Neuronal stem cell (in vitro differentiated cells): ENCODE measurements around the gene ELAVL3.

Experiments
- DNase-seq: peaks from one replicate; pipeline ENCODE4 v3.0.0-alpha.2; 2013; ENCODE audit warnings: low spot score
- H2AFZ ChIP-seq: one replicate; pipeline ENCODE4 v1.6.1; 2013; ENCODE audit warnings: mild to moderate bottlenecking, low read length, inconsistent platforms
- H2AK5ac ChIP-seq: 2 replicates; pipeline ENCODE4 v1.6.1; 2013; ENCODE audit warnings: low read depth, mild to moderate bottlenecking, inconsistent platforms, low read length, moderate library complexity, mixed read lengths
- H2BK120ac ChIP-seq: 2 replicates; pipeline ENCODE4 v1.6.1; 2013; ENCODE audit warnings: low read depth, mild to moderate bottlenecking, inconsistent platforms, low read length, moderate library complexity, mixed read lengths
- H2BK12ac ChIP-seq: one replicate; pipeline ENCODE4 v1.6.1; 2013; ENCODE audit warnings: low read length, inconsistent platforms
- H2BK15ac ChIP-seq: 2 replicates; pipeline ENCODE4 v1.6.1; 2013; ENCODE audit warnings: mild to moderate bottlenecking, low read length, inconsistent platforms, mixed read lengths
- H2BK5ac ChIP-seq: one replicate; pipeline ENCODE4 v1.6.1; 2013; ENCODE audit warnings: inconsistent platforms, mild to moderate bottlenecking, low read length, moderate library complexity
- H3K14ac ChIP-seq: one replicate; pipeline ENCODE4 v1.6.1; 2013; ENCODE audit warnings: low read length, inconsistent platforms
- H3K18ac ChIP-seq: 2 replicates; pipeline ENCODE4 v1.6.1; 2013; ENCODE audit warnings: low read length, inconsistent platforms
- H3K23ac ChIP-seq: 2 replicates; pipeline ENCODE4 v1.6.1; 2013; ENCODE audit warnings: low read depth, mild to moderate bottlenecking, mixed read lengths, low read length, inconsistent platforms; ENCODE audit not compliant: poor library complexity
- H3K27ac ChIP-seq: replicated peaks from 3 replicates; pipeline ENCODE4 v1.5.1; 2013; ENCODE audit warnings: low read length, inconsistent platforms
- H3K27me3 ChIP-seq, 3 experiments: 2 replicates each; pipeline ENCODE4 v1.6.1; 2013; ENCODE audit warnings: low read length in 3 of 3, mild to moderate bottlenecking in 2 of 3, inconsistent platforms in 1 of 3, low read depth in 1 of 3, mixed read lengths in 1 of 3, moderate library complexity in 1 of 3; ENCODE audit not compliant: control insufficient read depth in 3 of 3, insufficient read depth in 3 of 3
- H3K36me3 ChIP-seq, 2 donors: replicated peaks in 1 of 2; 2 replicates each; pipeline ENCODE4 v1.6.1; 2013; ENCODE audit warnings: low read length in 2 of 2; ENCODE audit not compliant: control insufficient read depth in 2 of 2, insufficient read depth in 2 of 2
- H3K4ac ChIP-seq: 2 replicates; pipeline ENCODE4 v1.6.1; 2013; ENCODE audit warnings: inconsistent platforms, mild to moderate bottlenecking, low read length, moderate library complexity
- H3K4me1 ChIP-seq, 2 donors: 1 replicate in 1 of 2; 2 replicates in 1 of 2; pipeline ENCODE4 v1.6.1; 2013; ENCODE audit warnings: low read length in 2 of 2, low read depth in 1 of 2; ENCODE audit not compliant: control insufficient read depth in 2 of 2, insufficient read depth in 1 of 2
- H3K4me2 ChIP-seq: one replicate; pipeline ENCODE4 v1.6.1; 2013; ENCODE audit warnings: mild to moderate bottlenecking, low read length, inconsistent platforms; ENCODE audit not compliant: insufficient read depth, poor library complexity, severe bottlenecking
- H3K4me3 ChIP-seq, 2 donors: 2 replicates each; pipeline ENCODE4 v1.5.1; 2013; ENCODE audit warnings: low read length in 2 of 2, mild to moderate bottlenecking in 2 of 2, inconsistent platforms in 1 of 2, moderate library complexity in 1 of 2
- H3K79me1 ChIP-seq: one replicate; pipeline ENCODE4 v1.6.1; 2013; ENCODE audit warnings: low read depth, mild to moderate bottlenecking, inconsistent platforms, low read length, moderate library complexity
- H3K9ac ChIP-seq: one replicate; pipeline ENCODE4 v1.6.1; 2013; ENCODE audit warnings: mild to moderate bottlenecking, low read depth, low read length, inconsistent platforms; ENCODE audit not compliant: poor library complexity
- H3K9me3 ChIP-seq, 2 donors: replicated peaks in 1 of 2; 2 replicates each; pipeline versions ENCODE3 to v1.6.1; 2013; ENCODE audit warnings: low read length in 2 of 2, mild to moderate bottlenecking in 2 of 2, inconsistent platforms in 1 of 2, low read depth in 1 of 2, mixed read lengths in 1 of 2, moderate library complexity in 1 of 2; ENCODE audit not compliant: control insufficient read depth in 2 of 2, insufficient read depth in 1 of 2
- H4K8ac ChIP-seq: one replicate; pipeline ENCODE4 v1.6.1; 2013; ENCODE audit warnings: low read depth, mild to moderate bottlenecking, inconsistent platforms, low read length, moderate library complexity
- H4K91ac ChIP-seq: one replicate; pipeline ENCODE4 v1.6.1; 2013; ENCODE audit warnings: low read length, low read depth, mild to moderate bottlenecking, inconsistent platforms; ENCODE audit not compliant: poor library complexity
- WGBS, 2 donors: extraction: QIAGEN DNeasy Blood & Tissue Kit; methylation state at CpG; one replicate each; pipeline ENCODE4 v1.1.7; 2013; ENCODE audit warnings: missing lambda C conversion rate in 2 of 2, mixed read lengths in 1 of 2; ENCODE audit not compliant: insufficient read length in 2 of 2, insufficient replicate concordance in 1 of 2; ENCODE audit errors: extremely low coverage in 2 of 2; 5-methylcytosine and 5-hydroxymethylcytosine counted together

Gene ELAVL3

DNA sequence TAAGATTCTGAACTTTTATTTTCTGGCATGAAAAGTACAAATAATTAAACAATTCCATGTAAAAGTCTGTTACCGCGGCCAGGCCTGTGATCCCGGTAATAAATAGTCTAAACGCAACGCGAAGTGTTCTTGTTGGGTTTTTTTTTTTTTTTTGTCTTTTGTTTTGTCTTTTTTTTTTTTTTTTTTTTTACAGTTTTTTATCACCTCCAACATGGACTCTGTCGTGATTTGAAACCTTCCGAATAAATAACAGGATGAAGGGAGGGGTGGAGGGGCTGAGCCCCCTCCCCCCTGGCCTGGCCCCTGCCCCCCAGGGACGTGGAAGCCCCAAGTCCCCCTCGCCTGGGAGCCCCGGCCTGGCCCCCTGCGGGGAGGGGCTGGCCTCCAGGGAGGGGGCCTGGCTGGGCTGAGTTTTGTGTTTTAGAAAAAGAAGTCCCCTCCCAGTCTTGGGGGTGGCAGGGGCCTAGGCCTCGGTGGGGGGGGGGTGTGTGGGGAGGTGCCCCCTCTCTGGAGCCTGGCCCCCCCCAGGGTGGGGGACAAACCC, 29.4 kb downstream of the ELAVL3 start:
- Histone ChIP-seq H2AFZ (no peak overlapping the region), H3K4me2 (no peak overlapping the region), H3K18ac (peak overlapping the region; percentile 44), H2BK12ac (no peak overlapping the region), H2AK5ac (peak overlapping the region; percentile 19), H2BK5ac (no peak overlapping the region), H2BK15ac (peak overlapping the region; percentile 38), H3K9ac (peak overlapping the region; percentile 24), H3K27ac (peak overlapping the region; percentile 50), H3K4me3 (no peak overlapping the region), H3K4ac (no peak overlapping the region), H2BK120ac (peak overlapping the region; percentile 54), H4K91ac (no peak overlapping the region), H3K79me1 (peaks cover 1% of the 10 kb centered on the region), H3K14ac (no peak overlapping the region), H3K4me1 (peaks cover 15 to 16% of the 10 kb centered on the region in 2 donors), H3K27me3 (no peaks in the 10 kb centered on the region), H3K9me3 (no peaks in the 10 kb centered on the region), H3K23ac (no peak overlapping the region), H4K8ac (no peak overlapping the region), H3K36me3 (peaks cover 21 to 78% of the 10 kb centered on the region in 2 donors)
- no CpG with 5 or more reads among the region's 13 CpGs for WGBS, 2 donors
- no peak for DNase-seq

GRCh38 chr19:11450570-11451326, 30.1 kb downstream of the ELAVL3 start:
- peak overlapping the region; percentile 90 for H2BK12ac ChIP-seq

DNA sequence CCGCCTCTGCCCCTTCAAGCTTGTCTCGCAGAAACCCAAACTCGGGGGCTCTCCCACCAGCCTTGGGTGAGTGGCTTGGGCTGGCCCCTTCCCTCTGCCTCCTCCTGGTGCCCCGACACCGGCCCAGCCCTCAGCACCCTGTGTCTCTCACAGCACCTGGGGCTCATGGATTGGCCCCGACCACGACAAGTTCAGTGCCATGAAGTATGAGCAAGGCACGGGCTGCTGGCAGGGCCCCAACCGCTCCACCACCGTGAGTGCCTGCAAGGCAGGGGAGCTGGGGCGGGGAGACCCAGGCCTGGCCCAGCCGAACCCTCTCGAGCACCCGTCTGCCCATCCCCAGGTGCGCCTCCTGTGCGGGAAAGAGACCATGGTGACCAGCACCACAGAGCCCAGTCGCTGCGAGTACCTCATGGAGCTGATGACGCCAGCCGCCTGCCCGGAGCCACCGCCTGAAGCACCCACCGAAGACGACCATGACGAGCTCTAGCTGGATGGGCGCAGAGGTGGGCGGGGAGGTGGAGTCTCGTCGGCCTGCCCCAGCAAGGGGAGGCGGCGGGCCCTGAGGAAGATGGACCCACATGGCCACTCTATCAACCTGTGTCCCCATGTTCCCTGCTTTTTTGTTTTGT, 31.8 kb downstream of the ELAVL3 start:
- WGBS, 2 donors: no CpG with 5 or more reads among the region's 31 CpGs
- Histone ChIP-seq H3K4ac (no peak overlapping the region), H3K9me3 (no peaks in the 10 kb centered on the region), H2BK12ac (no peak overlapping the region), H3K36me3 (peaks cover 36 to 86% of the 10 kb centered on the region in 2 donors), H3K4me3 (no peak overlapping the region), H3K18ac (no peak overlapping the region), H2AFZ (no peak overlapping the region), H4K91ac (no peak overlapping the region), H2BK120ac (no peak overlapping the region), H3K27ac (no peak overlapping the region), H3K14ac (no peak overlapping the region), H3K23ac (no peak overlapping the region), H3K9ac (no peak overlapping the region), H4K8ac (no peak overlapping the region), H3K4me1 (peaks cover 15 to 16% of the 10 kb centered on the region in 2 donors), H2BK5ac (no peak overlapping the region), H3K27me3 (no peaks in the 10 kb centered on the region), H3K79me1 (peaks cover 3% of the 10 kb centered on the region), H3K4me2 (no peak overlapping the region), H2BK15ac (no peak overlapping the region), H2AK5ac (no peak overlapping the region)
- DNase-seq: no peak

More at GRCh38 chr19:11450570-11451326, 30.1 kb downstream of the ELAVL3 start:
- H2AFZ ChIP-seq: no peak overlapping the region
- H2AK5ac ChIP-seq: peak overlapping the region; percentile 65
- no peak overlapping the region for H3K18ac ChIP-seq
- H3K23ac ChIP-seq: no peak overlapping the region
- H3K4me1 ChIP-seq: peaks cover 15 to 16% of the 10 kb centered on the region in 2 donors
- no peak overlapping the region for H3K14ac ChIP-seq
- H3K4me3 ChIP-seq: no peak overlapping the region
- H3K36me3 ChIP-seq: peaks cover 24 to 80% of the 10 kb centered on the region in 2 donors
- H3K9me3 ChIP-seq: no peaks in the 10 kb centered on the region
- no peak overlapping the region for H3K9ac ChIP-seq
- H2BK120ac ChIP-seq: no peak overlapping the region
- H3K4me2 ChIP-seq: no peak overlapping the region
- H3K27me3 ChIP-seq: no peaks in the 10 kb centered on the region
- no CpG with 5 or more reads among the region's 21 CpGs for WGBS, 2 donors
- no peak overlapping the region for H2BK15ac ChIP-seq
- peaks cover 3% of the 10 kb centered on the region for H3K79me1 ChIP-seq
- H4K8ac ChIP-seq: no peak overlapping the region
- no peak overlapping the region for H2BK5ac ChIP-seq
- no peak overlapping the region for H3K4ac ChIP-seq
- DNase-seq: no peak
- peak overlapping the region; percentile 50 for H3K27ac ChIP-seq
- no peak overlapping the region for H4K91ac ChIP-seq

DNA sequence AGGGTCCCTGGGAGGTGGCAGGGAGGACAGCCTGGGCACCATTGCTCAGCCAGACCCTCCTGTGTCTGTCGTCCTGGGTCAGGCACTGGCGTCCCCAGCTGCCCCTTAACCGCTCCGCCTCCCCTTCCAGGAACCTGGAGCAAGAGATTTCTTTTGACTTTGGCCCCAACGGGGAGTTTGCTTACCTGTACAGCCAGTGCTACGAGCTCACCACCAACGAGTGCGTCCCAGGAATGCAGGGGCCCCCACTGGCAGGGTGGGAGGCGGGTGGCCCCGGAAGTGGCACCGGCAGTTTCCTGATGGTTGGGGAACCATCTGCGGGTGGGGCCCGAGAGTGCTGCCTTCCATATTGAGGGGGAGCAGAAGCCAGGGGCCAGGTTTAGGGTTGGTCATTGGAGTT, 32.4 kb downstream of the ELAVL3 start:
- WGBS, 2 donors: no CpG with 5 or more reads among the region's 13 CpGs
- Histone ChIP-seq H3K4me1 (peaks cover 14 to 15% of the 10 kb centered on the region in 2 donors), H3K79me1 (peaks cover 3% of the 10 kb centered on the region), H3K4me3 (no peak overlapping the region), H2BK120ac (no peak overlapping the region), H3K23ac (no peak overlapping the region), H4K8ac (no peak overlapping the region), H3K14ac (no peak overlapping the region), H2BK5ac (no peak overlapping the region), H3K27ac (no peak overlapping the region), H3K27me3 (no peaks in the 10 kb centered on the region), H3K18ac (no peak overlapping the region), H3K9me3 (no peaks in the 10 kb centered on the region), H2AK5ac (no peak overlapping the region), H2BK12ac (no peak overlapping the region), H3K4me2 (no peak overlapping the region), H3K36me3 (peaks cover 39 to 90% of the 10 kb centered on the region in 2 donors), H4K91ac (no peak overlapping the region), H2BK15ac (no peak overlapping the region), H3K9ac (no peak overlapping the region), H2AFZ (no peak overlapping the region), H3K4ac (no peak overlapping the region)
- no peak for DNase-seq
